H1 (cell line): ENCODE results near the gene USP6. TPM values are rescaled to one million over a fixed set of nuclear protein-coding genes. Genes with fewer than 3 reads are reported as not detected.

ENCODE experiments used
- CTCF ChIA-PET: fragments of 300-600 bp; sonication (Branson Sonifier 250); formaldehyde crosslinking; loops from one replicate; lab custom pipeline; 2021; ENCODE audit not compliant: partially characterized antibody; lab: Charles Lee
- POLR2A ChIA-PET: fragments of 300-600 bp; sonication (Branson Sonifier 250); formaldehyde crosslinking; loops from one replicate; lab custom pipeline; 2021; ENCODE audit warnings: inconsistent platforms; ENCODE audit not compliant: partially characterized antibody; lab: Charles Lee
- DNase-seq, 2 experiments: peaks; one replicate each; pipeline versions ENCODE4 v3.0.0 to v3.0.0-alpha.2; 2010 to 2022; ENCODE audit warnings: low spot score in 2 of 2, low read depth in 1 of 2, mixed read lengths in 1 of 2
- FAIRE-seq: peaks from 2 replicates; lab custom pipeline; 2011; peaks lifted over from hg19 to GRCh38; lab: Jason Lieb, UNC
- H2AFZ ChIP-seq: 2 replicates; pipeline ENCODE4 v1.8.1; 2012; ENCODE audit warnings: low read length, inconsistent platforms
- H2AK5ac ChIP-seq: 2 replicates; pipeline ENCODE4 v1.6.1; 2013; ENCODE audit warnings: low read depth, low read length
- H2BK120ac ChIP-seq: replicated peaks from 2 replicates; pipeline ENCODE3; 2013; ENCODE audit warnings: low read depth, low read length, inconsistent platforms
- H2BK12ac ChIP-seq: 2 replicates; pipeline ENCODE4 v1.6.1; 2013; ENCODE audit warnings: low read depth, low read length
- H2BK15ac ChIP-seq: 2 replicates; pipeline ENCODE4 v1.6.1; 2013; ENCODE audit warnings: low read length
- H2BK20ac ChIP-seq: 2 replicates; pipeline ENCODE4 v1.6.1; 2013; ENCODE audit warnings: low read length
- H2BK5ac ChIP-seq: 2 replicates; pipeline ENCODE4 v1.6.1; 2013; ENCODE audit warnings: low read depth, low read length
- H3K14ac ChIP-seq: 2 replicates; pipeline ENCODE4 v1.6.1; 2013; ENCODE audit warnings: inconsistent platforms; ENCODE audit not compliant: insufficient read length
- H3K18ac ChIP-seq: 2 replicates; pipeline ENCODE4 v1.6.1; 2013; ENCODE audit warnings: low read length; ENCODE audit errors: extremely low read depth
- H3K23ac ChIP-seq: 2 replicates; pipeline ENCODE4 v1.6.1; 2013; ENCODE audit warnings: inconsistent platforms; ENCODE audit not compliant: insufficient read length
- H3K23me2 ChIP-seq: 2 replicates; pipeline ENCODE4 v1.6.1; 2013; ENCODE audit warnings: low read depth, low read length
- H3K27ac ChIP-seq: 2 replicates; pipeline ENCODE4 v1.6.1; 2011; ENCODE audit warnings: low read depth, low read length, inconsistent platforms
- H3K27me3 ChIP-seq, 4 experiments: replicated peaks in 1 of 4; 1 replicate in 1 of 4; 2 replicates in 3 of 4; pipeline versions ENCODE4 v1.6.1 to v1.8.1; 2011 to 2013; ENCODE audit warnings: low read length in 3 of 4, mild to moderate bottlenecking in 3 of 4, inconsistent platforms in 2 of 4, mixed read lengths in 2 of 4, moderate library complexity in 1 of 4; ENCODE audit not compliant: control insufficient read depth in 3 of 4, insufficient read depth in 3 of 4; ENCODE audit errors: extremely low read depth in 1 of 4
- H3K36me3 ChIP-seq, 4 experiments: 2 replicates each; pipeline versions ENCODE4 v1.6.1 to v1.8.1; 2011 to 2013; ENCODE audit warnings: mild to moderate bottlenecking in 4 of 4, low read length in 3 of 4, moderate library complexity in 2 of 4, control low read depth in 1 of 4, inconsistent platforms in 1 of 4; ENCODE audit not compliant: insufficient read depth in 4 of 4, control insufficient read depth in 2 of 4
- H3K4ac ChIP-seq: replicated peaks from 2 replicates; pipeline ENCODE3; 2013; ENCODE audit warnings: low read length, low read depth, mixed read lengths, inconsistent platforms; ENCODE audit not compliant: insufficient read length
- H3K4me1 ChIP-seq, 4 experiments: replicated peaks in 1 of 4; 1 replicate in 1 of 4; 2 replicates in 3 of 4; pipeline versions ENCODE4 v1.6.1 to v1.8.1; 2011 to 2013; ENCODE audit warnings: low read length in 3 of 4, inconsistent platforms in 2 of 4, mixed read lengths in 1 of 4; ENCODE audit not compliant: insufficient read depth in 4 of 4, control insufficient read depth in 3 of 4
- H3K4me2 ChIP-seq, 2 experiments: 2 replicates each; pipeline versions ENCODE4 v1.6.1 to v1.8.1; 2011 to 2013; ENCODE audit warnings: low read depth in 2 of 2, low read length in 2 of 2, control low read depth in 1 of 2, inconsistent platforms in 1 of 2, mild to moderate bottlenecking in 1 of 2; ENCODE audit not compliant: insufficient read depth in 1 of 2
- H3K4me3 ChIP-seq, 4 experiments: fragments of 200-600, 300-600 bp in 1 of 4; sonication (generic), shearing (Covaris generic), sonication (Bioruptor Twin) in 1 of 4; 2 replicates each; pipeline versions ENCODE4 v1.5.1 to v1.8.1; 2011 to 2016; ENCODE audit warnings: low read length in 4 of 4, low read depth in 3 of 4, control low read depth in 2 of 4, inconsistent platforms in 2 of 4, mild to moderate bottlenecking in 2 of 4, mixed read lengths in 1 of 4, moderate library complexity in 1 of 4; ENCODE audit not compliant: insufficient read depth in 2 of 4; ENCODE audit errors: extremely low read depth in 1 of 4
- H3K56ac ChIP-seq: replicated peaks from 2 replicates; pipeline ENCODE3; 2013; ENCODE audit warnings: low read depth, mild to moderate bottlenecking, mixed read lengths, low read length, inconsistent platforms; ENCODE audit not compliant: insufficient read length
- H3K79me1 ChIP-seq: 2 replicates; pipeline ENCODE4 v1.6.1; 2013; ENCODE audit warnings: low read depth, low read length, control low read depth
- H3K79me2 ChIP-seq, 2 experiments: 2 replicates each; pipeline versions ENCODE4 v1.6.1 to v1.8.1; 2012 to 2013; ENCODE audit warnings: low read length in 2 of 2, mild to moderate bottlenecking in 2 of 2, inconsistent platforms in 1 of 2; ENCODE audit not compliant: insufficient read depth in 2 of 2, control insufficient read depth in 1 of 2
- H3K9ac ChIP-seq, 4 experiments: replicated peaks in 1 of 4; 1 replicate in 1 of 4; 2 replicates in 3 of 4; pipeline versions ENCODE4 v1.6.1 to v1.8.1; 2011 to 2013; ENCODE audit warnings: low read depth in 3 of 4, low read length in 3 of 4, control low read depth in 2 of 4, mild to moderate bottlenecking in 2 of 4, moderate library complexity in 2 of 4, inconsistent platforms in 1 of 4; ENCODE audit errors: extremely low read depth in 1 of 4
- H3K9me3 ChIP-seq, 2 experiments: 2 replicates each; pipeline versions ENCODE4 v1.6.1 to v1.8.1; 2012 to 2013; ENCODE audit warnings: mild to moderate bottlenecking in 2 of 2, moderate library complexity in 2 of 2, control low read depth in 1 of 2, inconsistent platforms in 1 of 2, low read depth in 1 of 2, low read length in 1 of 2, mixed read lengths in 1 of 2; ENCODE audit not compliant: insufficient read depth in 2 of 2
- H4K20me1 ChIP-seq, 2 experiments: replicated peaks in 1 of 2; 2 replicates each; pipeline versions ENCODE3 to v1.8.1; 2011 to 2013; ENCODE audit warnings: inconsistent platforms in 2 of 2, low read length in 2 of 2, mild to moderate bottlenecking in 1 of 2; ENCODE audit not compliant: insufficient read depth in 2 of 2, control insufficient read depth in 1 of 2
- H4K5ac ChIP-seq: 2 replicates; pipeline ENCODE4 v1.6.1; 2013; ENCODE audit warnings: low read length, low read depth, mixed read lengths, inconsistent platforms; ENCODE audit not compliant: insufficient read length
- H4K8ac ChIP-seq: 2 replicates; pipeline ENCODE4 v1.8.0; 2013; ENCODE audit warnings: mild to moderate bottlenecking, moderate library complexity, low read length, inconsistent platforms; ENCODE audit not compliant: insufficient read depth; ENCODE audit errors: extremely low read depth
- H4K91ac ChIP-seq: replicated peaks from 2 replicates; pipeline ENCODE3; 2013; ENCODE audit warnings: low read length, mixed read lengths, inconsistent platforms; ENCODE audit not compliant: insufficient read length
- ATF2 ChIP-seq: IDR thresholded peaks from 2 replicates; pipeline ENCODE4 v1.6.1; 2012; ENCODE audit warnings: low read length, inconsistent platforms
- CHD2 ChIP-seq: IDR thresholded peaks from 2 replicates; pipeline ENCODE4 v1.6.1; 2012; ENCODE audit warnings: low read length, improper control_type of control experiment
- CREB1 ChIP-seq: IDR thresholded peaks from 2 replicates; pipeline ENCODE4 v1.6.1; 2012; ENCODE audit warnings: inconsistent platforms
- EGR1 ChIP-seq: IDR thresholded peaks from 2 replicates; pipeline ENCODE4 v1.6.1; 2011; ENCODE audit warnings: low read depth, low read length, borderline replicate concordance
- JUND ChIP-seq: IDR thresholded peaks from 2 replicates; pipeline ENCODE4 v1.6.1; 2011; ENCODE audit warnings: mild to moderate bottlenecking, improper control_type of control experiment, low read length
- MAFK ChIP-seq: IDR thresholded peaks from 2 replicates; pipeline ENCODE4 v1.6.1; 2012; ENCODE audit warnings: low read depth, mild to moderate bottlenecking, improper control_type of control experiment, low read length
- NANOG ChIP-seq: IDR thresholded peaks from 2 replicates; pipeline ENCODE4 v1.6.1; 2011; ENCODE audit warnings: low read length, low read depth, mild to moderate bottlenecking, inconsistent platforms; ENCODE audit not compliant: insufficient read depth, poor library complexity, severe bottlenecking
- SIN3A ChIP-seq, 2 experiments: IDR thresholded peaks in 1 of 2; conservative IDR thresholded peaks in 1 of 2; 2 replicates each; pipeline ENCODE4 v1.6.1; 2011 to 2012; ENCODE audit warnings: low read length in 2 of 2, improper control_type of control experiment in 1 of 2, low read depth in 1 of 2, mild to moderate bottlenecking in 1 of 2
- SIRT6 ChIP-seq: IDR thresholded peaks from one replicate; pipeline ENCODE4 v1.7.1; 2012; ENCODE audit warnings: low read length, inconsistent platforms
- SIX5 ChIP-seq: IDR thresholded peaks from 2 replicates; pipeline ENCODE4 v1.6.1; 2011; ENCODE audit warnings: mild to moderate bottlenecking, low read depth, low read length
- SP4 ChIP-seq: IDR thresholded peaks from 2 replicates; pipeline ENCODE4 v1.6.1; 2012; ENCODE audit warnings: low read length, inconsistent platforms
- WGBS, 2 experiments: shearing (Covaris generic) in 1 of 2; methylation state at CpG; one replicate each; pipeline versions ENCODE4 v1.1.6 to v1.1.7; 2013 to 2015; ENCODE audit warnings: low lambda C conversion rate in 2 of 2, mixed read lengths in 2 of 2, inconsistent platforms in 1 of 2, low coverage in 1 of 2, missing lambda C conversion rate in 1 of 2; ENCODE audit not compliant: insufficient replicate concordance in 2 of 2, insufficient coverage in 1 of 2, insufficient read length in 1 of 2; ENCODE audit errors: extremely low coverage in 1 of 2, missing lambda C conversion rate in 1 of 2; 5-methylcytosine and 5-hydroxymethylcytosine counted together
- polyA plus RNA-seq, 7 experiments: library from polyadenylated mRNA; depleted of rRNA in 3 of 7; stranded (reverse) in 5 of 7; unstranded in 2 of 7; fragments of >200 nt in 5 of 7; fragments of 200-250 nt in 2 of 7; gene quantifications; 1 replicate in 5 of 7; 2 replicates in 1 of 7; 4 replicates in 1 of 7; pipeline versions ENCODE4 v1.2.1 to v1.2.3, GENCODE V29; 2011 to 2013; ENCODE audit warnings: missing spikeins in 2 of 7, mixed read lengths in 2 of 7
- total RNA-seq: library from RNA; stranded (reverse); fragmentation: NEBNext Ultra II Directional; extraction: Animal tissue kit (Norgen Biotek cat#: 25700); gene quantifications from 2 replicates; pipeline ENCODE4 v1.2.1, GENCODE V29; 2021

Gene USP6
- total and polyA plus RNA-seq, 2 of the 8 experiments (the other 6 are each of a cell fraction or from before 2014, with no cell fraction given) = 0.08 to 0.32 TPM

GRCh38 chr17:5203908-5204294, 88.1 kb downstream of the USP6 start:
- Histone ChIP-seq H3K23me2 (no peaks in the 10 kb centered on the region), H2AK5ac (no peak overlapping the region), H3K27ac (no peak overlapping the region), H3K18ac (no peak overlapping the region), H2BK12ac (no peak overlapping the region), H4K5ac (no peak overlapping the region), H3K4me3 (no peak overlapping the region), H3K56ac (no peak overlapping the region), H3K4ac (no peak overlapping the region), H2AFZ (no peak overlapping the region), H3K14ac (no peak overlapping the region), H3K79me1 (no peaks in the 10 kb centered on the region), H2BK15ac (no peak overlapping the region), H3K23ac (no peak overlapping the region), H3K4me1 (no peaks in the 10 kb centered on the region), H4K20me1 (no peaks in the 10 kb centered on the region), H3K79me2 (no peaks in the 10 kb centered on the region), H2BK120ac (no peak overlapping the region), H4K91ac (no peak overlapping the region), H2BK20ac (no peak overlapping the region), H3K36me3 (no peaks in the 10 kb centered on the region), H4K8ac (no peak overlapping the region), H3K27me3 (no peaks in the 10 kb centered on the region), H3K4me2 (no peak overlapping the region), H3K9me3 (no peaks in the 10 kb centered on the region), H3K9ac (no peak overlapping the region), H2BK5ac (no peak overlapping the region)
- CTCF ChIA-PET = interaction anchor here (2.6 kb wide), 1 partner anchor 35 kb away, joined by 9 read pairs; no protein-coding TSS in a partner anchor
- FAIRE-seq = no peak
- no peak for DNase-seq
- POLR2A ChIA-PET = no interaction called here
- WGBS, 2 experiments = 87% methylated on average over 1 of the region's 1 CpG; no CpG with 5 or more reads in 1 of the 2 experiments
- TF ChIP-seq SIRT6 = no peak
- TF ChIP-seq NANOG = no peak
- no peak for TF ChIP-seq EGR1
- no peak for TF ChIP-seq SP4
- no peak for TF ChIP-seq CREB1
- TF ChIP-seq JUND = no peak
- TF ChIP-seq ATF2 = no peak
- TF ChIP-seq SIN3A (conservative IDR thresholded peaks at IDR 0.05 in 1 of 2, IDR thresholded peaks at IDR 0.05 in 1 of 2; ENCODE audit: low read depth in 1 of 2, low read length in 2 of 2) = no peak
- TF ChIP-seq CHD2 = no peak
- no peak for TF ChIP-seq SIX5
- no peak for TF ChIP-seq MAFK
